ENCODE results near the gene GOLGB1. TPM values are rescaled to one million over a fixed set of nuclear protein-coding genes. Genes with fewer than 3 reads are reported as not detected.

Gene GOLGB1
- total RNA-seq, 2 experiments from 2014 or later: 11.5 to 30.3 TPM

- H4K20me1 ChIP-seq (ENCODE audit: insufficient read depth, low read length): no peaks in the 10 kb centered on the region
- ChIA-PET CTCF (ENCODE audit: unreplicated experiment) (no interaction called here), POLR2A (interaction anchor here (0.7 to 3.6 kb wide), 6 partner anchors 13 to 80 kb away, joined by 3 to 7 read pairs (median 4); no protein-coding TSS in a partner anchor)
- peak overlapping the region; percentile 19 for H3K27ac ChIP-seq (ENCODE audit: low read depth, low read length, poor library complexity, severe bottlenecking)
- peaks cover 20% of the 10 kb centered on the region for H3K4me1 ChIP-seq (ENCODE audit: insufficient read depth, low read length, poor library complexity, severe bottlenecking)
- no TSS peak for BruUV-seq (replicated peaks)
- TF ChIP-seq CTCF (conservative IDR thresholded peaks at IDR 0.05; ENCODE audit: low read length) (no peak), EZH2phosphoT487 (IDR thresholded peaks at IDR 0.05; ENCODE audit: borderline replicate concordance, low read depth, low read length) (no peak)
- no peaks in the 10 kb centered on the region for H3K9me2 ChIP-seq (ENCODE audit: insufficient read depth, low read length)
- peak overlapping the region; percentile 86; the same call in 1 of the 2 replicates for H2AFZ ChIP-seq (ENCODE audit: low read length)
- peak overlapping the region; percentile 79 for H3K4me3 ChIP-seq (ENCODE audit: low read depth, low read length, poor library complexity, severe bottlenecking)
- H3K79me2 ChIP-seq (ENCODE audit: insufficient read depth, low read depth, low read length): peaks cover 7% of the 10 kb centered on the region; the same call in 1 of the 2 replicates
- peak overlapping the region; percentile 93 for H3K4me2 ChIP-seq (ENCODE audit: low read length)
- H3K9me3 ChIP-seq (ENCODE audit: low read length): no peaks in the 10 kb centered on the region
- no peak for DNase-seq (ENCODE audit: low spot score)
- no peaks in the 10 kb centered on the region for H3K36me3 ChIP-seq (ENCODE audit: insufficient read depth, low read length)
- intact Hi-C loops (cut with micrococcal nuclease; ENCODE audit: unreplicated experiment): no loop called here
Observed at GRCh38 chr3:121750087-121750415, 510 bp upstream of the GOLGB1 start.

GRCh38 chr3:121748680-121749275 is 763 bp downstream of the GOLGB1 start:
- peak; percentile 44 for DNase-seq (ENCODE audit: low spot score)
- Histone ChIP-seq H3K36me3 (ENCODE audit: insufficient read depth, low read length) (no peaks in the 10 kb centered on the region), H3K79me2 (ENCODE audit: insufficient read depth, low read depth, low read length) (peaks cover 7% of the 10 kb centered on the region; the same call in 1 of the 2 replicates), H3K4me3 (ENCODE audit: low read depth, low read length, poor library complexity, severe bottlenecking) (peak overlapping the region; percentile 79), H3K27ac (ENCODE audit: low read depth, low read length, poor library complexity, severe bottlenecking) (no peak overlapping the region), H2AFZ (ENCODE audit: low read length) (peak overlapping the region; percentile 77; the same call in 1 of the 2 replicates), H3K9me3 (ENCODE audit: low read length) (no peaks in the 10 kb centered on the region), H3K4me2 (ENCODE audit: low read length) (peak overlapping the region; percentile 94), H4K20me1 (ENCODE audit: insufficient read depth, low read length) (no peaks in the 10 kb centered on the region), H3K9me2 (ENCODE audit: insufficient read depth, low read length) (no peaks in the 10 kb centered on the region), H3K4me1 (ENCODE audit: insufficient read depth, low read length, poor library complexity, severe bottlenecking) (peaks cover 20% of the 10 kb centered on the region)
- CTCF ChIA-PET (ENCODE audit: unreplicated experiment): no interaction called here
- intact Hi-C loops (cut with micrococcal nuclease; ENCODE audit: unreplicated experiment): loop anchor here (2.0 kb wide), 1 partner anchor 86 kb away; the partner anchor contains the start of genes EAF2 and IQCB1
- TF ChIP-seq CTCF (conservative IDR thresholded peaks at IDR 0.05; ENCODE audit: low read length) (no peak), EZH2phosphoT487 (IDR thresholded peaks at IDR 0.05; ENCODE audit: borderline replicate concordance, low read depth, low read length) (no peak)
- BruUV-seq (replicated peaks): no TSS peak
- POLR2A ChIA-PET: interaction anchor here (0.6 to 3.6 kb wide), 8 partner anchors 15 to 95 kb away, joined by 3 to 7 read pairs (median 4); no protein-coding TSS in a partner anchor

- POLR2A ChIA-PET: interaction anchor here (0.7 to 2.0 kb wide), 7 partner anchors 19 to 1670 kb away, joined by 3 to 6 read pairs (median 4); no protein-coding TSS in a partner anchor
Observed at GRCh38 chr3:121747976-121748375, 1.6 kb downstream of the GOLGB1 start.

More at GRCh38 chr3:121747976-121748375, 1.6 kb downstream of the GOLGB1 start:
- Histone ChIP-seq H3K4me2 (ENCODE audit: low read length) (peak overlapping the region; percentile 94), H3K4me3 (ENCODE audit: low read depth, low read length, poor library complexity, severe bottlenecking) (peak overlapping the region; percentile 79), H3K27ac (ENCODE audit: low read depth, low read length, poor library complexity, severe bottlenecking) (no peak overlapping the region), H3K9me3 (ENCODE audit: low read length) (no peaks in the 10 kb centered on the region), H3K4me1 (ENCODE audit: insufficient read depth, low read length, poor library complexity, severe bottlenecking) (peaks cover 20% of the 10 kb centered on the region), H4K20me1 (ENCODE audit: insufficient read depth, low read length) (no peaks in the 10 kb centered on the region), H2AFZ (ENCODE audit: low read length) (no peak overlapping the region), H3K36me3 (ENCODE audit: insufficient read depth, low read length) (no peaks in the 10 kb centered on the region; the same call in 1 of the 2 replicates), H3K9me2 (ENCODE audit: insufficient read depth, low read length) (no peaks in the 10 kb centered on the region), H3K79me2 (ENCODE audit: insufficient read depth, low read depth, low read length) (peaks cover 7% of the 10 kb centered on the region; the same call in 1 of the 2 replicates)
- BruUV-seq (replicated peaks): no TSS peak
- CTCF ChIA-PET (ENCODE audit: unreplicated experiment): no interaction called here
- DNase-seq (ENCODE audit: low spot score): no peak
- intact Hi-C loops (cut with micrococcal nuclease; ENCODE audit: unreplicated experiment): loop anchor here (2.0 kb wide), 1 partner anchor 87 kb away; the partner anchor contains the start of genes EAF2 and IQCB1
- TF ChIP-seq EZH2phosphoT487 (IDR thresholded peaks at IDR 0.05; ENCODE audit: borderline replicate concordance, low read depth, low read length): no peak
- TF ChIP-seq CTCF (conservative IDR thresholded peaks at IDR 0.05; ENCODE audit: low read length): no peak

All from OCI-LY7 (cell line).